Right renal cortex interstitium (tissue), 3 donors: ENCODE measurements around the gene SP140L. TPM values are rescaled to one million over a fixed set of nuclear protein-coding genes. Genes with fewer than 3 reads are reported as not detected.
"Not testable (repeated sequence)": the region's sequence is repeated elsewhere in the genome, so short reads cannot be mapped to it uniquely, and the experiment has no call there.

Experiments used
- DNase-seq, 3 donors: peaks; one replicate each; pipeline ENCODE4 v3.0.0-alpha.2; 2013; ENCODE audit warnings: low read depth in 3 of 3, low spot score in 2 of 3
- polyA plus RNA-seq, 3 donors: library from polyadenylated mRNA; unstranded; fragments of 120-200 nt; gene quantifications; one replicate each; pipeline ENCODE4 v1.2.1, GENCODE V29; 2013; ENCODE audit not compliant: insufficient read length in 3 of 3

The SP140L gene
- polyA plus RNA-seq, result 10 to 100 TPM in 1 of 3 donors, 1 to 10 TPM in 2; 8.1 to 10.4 (median 8.5) TPM

DNA sequence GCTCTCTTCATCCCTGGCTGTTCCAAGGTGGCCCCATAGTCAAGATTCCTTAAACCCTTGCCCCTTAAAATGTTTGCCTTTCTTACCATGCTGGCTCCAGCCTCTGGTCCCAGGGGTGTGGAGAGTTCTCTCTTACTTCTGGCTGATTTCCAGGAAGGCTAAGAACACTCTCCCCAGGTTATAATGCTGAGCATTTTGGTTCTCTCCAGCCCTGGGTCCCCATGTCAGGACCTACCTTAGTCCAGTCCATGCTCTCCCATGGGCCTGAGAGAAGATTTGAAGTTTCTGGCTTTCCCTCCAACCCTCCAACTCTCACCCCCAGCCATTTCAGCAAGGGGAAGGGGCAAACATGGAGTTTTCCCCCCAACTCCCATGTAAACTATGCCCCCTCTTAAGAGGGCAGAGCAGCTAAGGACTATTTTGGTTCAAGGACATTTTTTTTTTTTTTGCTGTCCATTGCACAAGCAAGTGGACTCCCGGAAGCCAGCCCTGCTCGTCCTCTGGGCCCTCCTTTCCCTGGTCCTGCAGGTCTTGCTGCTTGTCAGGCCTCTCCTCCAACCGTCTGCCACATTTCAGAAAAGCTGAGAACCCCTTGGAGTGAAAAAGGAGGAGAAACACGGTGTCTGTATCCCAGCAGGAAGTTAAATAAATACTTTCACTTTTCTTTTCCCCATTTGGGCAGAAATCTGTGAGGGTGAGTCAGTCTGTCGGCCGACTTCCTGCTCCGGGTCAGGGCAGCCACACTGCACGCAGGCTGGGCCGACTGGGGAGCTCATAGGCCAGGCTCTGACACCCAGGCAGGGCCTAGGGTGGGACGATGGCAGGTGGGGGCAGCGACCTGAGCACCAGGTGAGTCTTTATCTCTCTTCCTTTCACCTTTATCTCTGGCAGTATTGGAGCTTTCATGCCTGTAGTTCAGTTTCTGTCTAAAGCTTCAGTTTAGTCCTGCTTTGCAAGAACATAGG is at the start of gene SP140L:
Gene SP140L (plus strand): TSS at position 741 of the 965 bp plus-strand sequence. CDS start 77 bp downstream, at position 818.
- DNase-seq, result peak in 1 of 3 donors; percentile 10

- no peak for DNase-seq
These were observed 44.1 kb upstream of the SP140L start for GRCh38 chr2:230282936-230283335.

DNA sequence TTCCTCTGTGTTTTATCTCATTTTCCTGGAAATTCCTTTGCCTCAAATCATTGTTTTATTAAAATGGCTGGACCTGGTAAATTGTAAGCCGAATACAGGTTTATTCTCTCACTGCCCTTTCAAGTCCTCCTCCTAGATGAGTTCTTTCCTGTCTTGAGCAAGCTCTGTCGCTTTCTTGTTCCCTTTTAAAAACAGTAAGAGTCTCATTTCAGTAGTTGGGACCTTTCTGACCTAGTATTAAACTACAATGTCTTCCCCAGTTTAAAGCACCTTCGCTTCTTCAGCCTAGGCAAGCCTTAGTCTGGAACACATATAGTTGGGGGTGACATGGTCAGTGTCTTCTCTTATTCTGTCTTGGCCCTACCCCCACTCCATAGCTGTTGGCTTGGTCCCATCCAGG is 40.9 kb upstream of the SP140L start:
- no peak for DNase-seq

- not testable (repeated sequence) for DNase-seq
These were observed 37.7 kb upstream of the SP140L start for GRCh38 chr2:230289311-230289710.

- DNase-seq, result no peak
These were observed 31.8 kb upstream of the SP140L start for GRCh38 chr2:230295192-230295591.

- no peak for DNase-seq
These were observed 30.1 kb upstream of the SP140L start for GRCh38 chr2:230296917-230297316.

DNA sequence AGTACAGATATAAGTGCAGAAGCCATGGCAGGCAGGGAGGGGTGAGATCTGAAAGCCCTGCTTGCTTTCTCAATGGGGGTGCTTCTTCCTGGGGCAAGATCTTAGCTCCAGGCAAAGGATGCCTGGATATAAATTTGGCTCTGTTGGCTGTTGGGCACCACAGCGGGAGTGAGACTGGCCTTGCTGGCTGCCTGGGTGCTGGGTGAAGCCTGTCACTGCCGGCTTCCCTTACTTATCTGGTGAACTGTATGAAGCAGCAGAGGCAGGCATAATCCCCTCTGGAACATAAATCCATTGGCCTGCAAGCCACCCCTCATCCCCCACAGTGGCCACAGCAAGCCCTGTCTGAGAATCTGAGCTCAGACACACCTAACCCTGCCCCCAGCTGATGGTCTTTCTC is 27.4 kb upstream of the SP140L start:
- no peak for DNase-seq

GRCh38 chr2:230305416-230306275 is 21.3 kb upstream of the SP140L start:
- DNase-seq, result no peak

GRCh38 chr2:230306474-230306873 is 20.5 kb upstream of the SP140L start:
- DNase-seq, result no peak

- no peak for DNase-seq
These were observed 19.5 kb upstream of the SP140L start for GRCh38 chr2:230307485-230307884.

DNA sequence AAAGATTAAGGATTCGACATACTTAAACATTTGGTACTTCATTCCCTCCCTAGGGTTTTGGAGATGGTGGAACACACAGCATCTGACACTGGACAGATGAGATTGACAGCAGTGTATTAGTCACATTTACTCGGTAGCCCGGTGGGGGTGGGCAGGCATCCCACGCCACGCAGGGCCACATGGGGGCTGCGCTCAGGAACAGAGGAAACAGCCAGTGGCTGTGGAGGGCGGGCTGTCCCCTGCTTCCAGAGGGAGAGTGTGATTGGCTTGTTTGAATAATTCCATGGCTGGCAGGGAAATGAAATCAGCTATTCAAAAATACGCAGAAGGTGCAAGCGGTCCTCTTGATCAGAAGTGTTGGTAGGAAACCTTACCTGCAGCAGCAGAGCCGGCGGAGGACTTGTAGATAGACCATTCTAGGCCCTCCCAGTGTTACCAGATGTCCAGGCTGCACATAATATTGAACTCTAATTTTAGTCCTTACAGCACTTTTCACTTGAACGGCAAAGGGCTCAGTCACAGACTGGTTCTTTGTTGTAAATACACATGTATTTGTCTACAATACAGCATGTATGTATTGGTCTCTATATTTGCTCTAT is 18.5 kb upstream of the SP140L start:
- DNase-seq, result no peak

GRCh38 chr2:230310792-230311191 is 16.2 kb upstream of the SP140L start:
- DNase-seq, result not testable (repeated sequence)

DNA sequence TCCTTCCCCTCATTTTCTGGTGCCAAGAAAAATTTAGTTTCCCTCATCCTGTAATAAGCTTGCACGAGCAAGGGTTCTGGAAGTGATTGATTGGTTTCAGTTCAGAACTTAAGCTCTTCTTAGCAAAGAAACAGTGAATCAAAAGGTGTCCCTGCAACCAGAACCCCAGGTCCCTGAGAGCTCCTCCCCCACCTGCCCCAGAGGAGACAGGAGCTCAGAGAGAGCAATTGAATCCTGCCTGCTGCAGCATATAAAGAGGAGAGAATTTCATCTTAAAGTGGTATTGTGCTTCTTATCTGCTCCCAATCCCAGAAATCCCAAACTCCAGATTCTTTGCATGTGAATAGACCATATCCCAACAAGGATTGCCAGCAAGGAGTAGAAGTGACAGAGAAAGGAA is 15.4 kb upstream of the SP140L start:
- DNase-seq, result not testable (repeated sequence)

- no peak for DNase-seq
These were observed 14.4 kb upstream of the SP140L start for GRCh38 chr2:230312638-230313037.

GRCh38 chr2:230317366-230317765 is 9.6 kb upstream of the SP140L start:
- DNase-seq, result no peak

- no peak for DNase-seq
These were observed 8.5 kb upstream of the SP140L start for GRCh38 chr2:230318190-230319121.

GRCh38 chr2:230319211-230319862 is 7.7 kb upstream of the SP140L start:
- DNase-seq, result no peak

DNA sequence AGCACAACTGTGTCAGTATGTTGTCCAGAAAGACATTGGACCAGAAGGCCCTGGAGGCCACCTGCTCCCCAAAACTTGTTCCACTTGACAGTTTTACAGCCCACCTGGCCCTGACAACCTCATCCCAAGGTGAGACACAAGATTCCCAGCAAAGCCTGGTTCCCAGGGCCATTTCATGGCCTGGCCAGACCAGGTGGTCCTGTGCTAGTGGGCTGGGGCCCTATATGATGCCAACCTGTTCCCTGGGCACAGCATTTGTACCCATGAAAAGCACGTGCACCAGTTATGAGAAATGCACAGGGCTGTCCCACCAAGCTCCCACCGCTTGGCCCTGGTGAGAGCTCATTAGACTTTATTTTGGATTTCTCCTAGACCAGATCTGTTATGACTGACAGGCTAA is 6.0 kb upstream of the SP140L start:
- no peak for DNase-seq
